Measurements from ENCODE around the gene PHACTR1.
A peak's percentile ranks its signal among the peaks of the same experiment; 100 is the strongest.

PHACTR1 gene

GRCh38 chr6:13198168-13198567, 481.6 kb downstream of the PHACTR1 start:
- DNase-seq (ENCODE audit: low read depth) = no peak

- DNase-seq (ENCODE audit: low read depth) = no peak
Measured at GRCh38 chr6:13201336-13201735, 484.8 kb downstream of the PHACTR1 start.

- DNase-seq (ENCODE audit: low read depth) = no peak
Measured at GRCh38 chr6:13203145-13203544, 486.6 kb downstream of the PHACTR1 start.

- no peak for DNase-seq (ENCODE audit: low read depth)
Measured at GRCh38 chr6:13205106-13205505, 488.5 kb downstream of the PHACTR1 start.

GRCh38 chr6:13212096-13212495, 495.5 kb downstream of the PHACTR1 start:
- DNase-seq (ENCODE audit: low read depth) = no peak

- DNase-seq (ENCODE audit: low read depth) = no peak
Measured at GRCh38 chr6:13212538-13212937, 496.0 kb downstream of the PHACTR1 start.

GRCh38 chr6:13215390-13215789, 498.8 kb downstream of the PHACTR1 start:
- DNase-seq (ENCODE audit: low read depth) = no peak

- no peak for DNase-seq (ENCODE audit: low read depth)
Measured at GRCh38 chr6:13216236-13217014, 499.9 kb downstream of the PHACTR1 start.

GRCh38 chr6:13217206-13217905, 500.8 kb downstream of the PHACTR1 start:
- DNase-seq (ENCODE audit: low read depth) = no peak

- no peak for DNase-seq (ENCODE audit: low read depth)
Measured at GRCh38 chr6:13220266-13220665, 503.7 kb downstream of the PHACTR1 start.

- DNase-seq (ENCODE audit: low read depth) = no peak
Measured at GRCh38 chr6:13222048-13222447, 505.5 kb downstream of the PHACTR1 start.

- DNase-seq (ENCODE audit: low read depth) = no peak
Measured at GRCh38 chr6:13226071-13226470, 509.5 kb downstream of the PHACTR1 start.

GRCh38 chr6:13228264-13229204, 512.0 kb downstream of the PHACTR1 start:
- DNase-seq (ENCODE audit: low read depth) = no peak

- DNase-seq (ENCODE audit: low read depth) = no peak
Measured at GRCh38 chr6:13229205-13230085, 512.9 kb downstream of the PHACTR1 start.

- DNase-seq (ENCODE audit: low read depth) = no peak
Measured at GRCh38 chr6:13233106-13233505, 516.5 kb downstream of the PHACTR1 start.

- DNase-seq (ENCODE audit: low read depth) = peak; percentile 52
Measured at GRCh38 chr6:13234130-13234529, 517.6 kb downstream of the PHACTR1 start.

GRCh38 chr6:13235339-13235738, 518.8 kb downstream of the PHACTR1 start:
- no peak for DNase-seq (ENCODE audit: low read depth)

GRCh38 chr6:13237318-13237717, 520.8 kb downstream of the PHACTR1 start:
- no peak for DNase-seq (ENCODE audit: low read depth)

GRCh38 chr6:13238017-13238416, 521.5 kb downstream of the PHACTR1 start:
- DNase-seq (ENCODE audit: low read depth) = no peak

- no peak for DNase-seq (ENCODE audit: low read depth)
Measured at GRCh38 chr6:13238640-13239216, 522.2 kb downstream of the PHACTR1 start.
